HUES64 (cell line): ENCODE results near the gene NAALADL2.

Experiments
- H3K27ac ChIP-seq: 2 replicates; pipeline ENCODE4 v1.7.0; 2013; ENCODE audit warnings: low read depth, low read length, inconsistent platforms
- H3K27me3 ChIP-seq: 2 replicates; pipeline ENCODE4 v1.6.1; 2013; ENCODE audit warnings: mild to moderate bottlenecking, low read length; ENCODE audit not compliant: insufficient read depth
- H3K36me3 ChIP-seq: 2 replicates; pipeline ENCODE4 v1.6.1; 2013; ENCODE audit warnings: mild to moderate bottlenecking, low read length; ENCODE audit not compliant: insufficient read depth
- H3K4me1 ChIP-seq: 2 replicates; pipeline ENCODE4 v1.6.1; 2013; ENCODE audit warnings: mild to moderate bottlenecking, low read length, moderate library complexity; ENCODE audit not compliant: insufficient read depth
- H3K4me3 ChIP-seq: 2 replicates; pipeline ENCODE4 v1.5.1; 2013; ENCODE audit warnings: mild to moderate bottlenecking, low read length, moderate library complexity
- H3K9ac ChIP-seq: 2 replicates; pipeline ENCODE4 v1.6.1; 2013; ENCODE audit warnings: mild to moderate bottlenecking, low read depth, low read length
- H3K9me3 ChIP-seq: 2 replicates; pipeline ENCODE4 v1.6.1; 2013; ENCODE audit warnings: low read depth, low read length; ENCODE audit not compliant: insufficient read depth
- WGBS: fragments of 150-250, 120-280 bp; methylation state at CpG from one replicate; pipeline ENCODE4 v1.1.7; 2013; ENCODE audit warnings: missing lambda C conversion rate; 5-methylcytosine and 5-hydroxymethylcytosine counted together

The NAALADL2 gene

GRCh38 chr3:175664911-175665310 lies 805.8 kb downstream of the NAALADL2 start:
- Histone ChIP-seq H3K4me1 (no peaks in the 10 kb centered on the region), H3K4me3 (no peak overlapping the region), H3K27me3 (no peaks in the 10 kb centered on the region), H3K9ac (no peak overlapping the region), H3K27ac (no peak overlapping the region), H3K9me3 (no peaks in the 10 kb centered on the region), H3K36me3 (no peaks in the 10 kb centered on the region)
- WGBS: 83% methylated on average over 1 of the region's 1 CpG

DNA sequence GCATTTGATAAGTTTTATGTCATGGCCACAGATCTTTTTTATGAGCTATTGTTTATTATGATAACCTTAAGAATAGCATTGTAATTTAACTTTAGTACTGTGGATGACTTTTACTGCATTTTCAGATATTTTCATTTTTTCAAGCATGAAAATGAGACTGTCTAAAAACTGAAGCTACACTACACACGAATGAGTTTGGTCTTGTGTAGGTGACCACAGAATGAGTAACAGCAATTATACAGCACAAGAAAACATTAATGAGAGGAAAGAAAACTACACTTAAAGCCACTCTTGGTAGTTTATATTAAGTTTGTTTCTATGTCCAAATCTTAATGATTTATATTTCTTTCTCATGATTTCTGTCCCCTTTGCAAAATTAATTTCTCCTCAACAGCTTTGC lies 809.2 kb downstream of the NAALADL2 start:
- H3K9me3 ChIP-seq: no peaks in the 10 kb centered on the region
- no peak overlapping the region for H3K4me3 ChIP-seq
- H3K27ac ChIP-seq: no peak overlapping the region
- WGBS: 88% methylated on average over 1 of the region's 1 CpG
- H3K36me3 ChIP-seq: no peaks in the 10 kb centered on the region
- no peaks in the 10 kb centered on the region for H3K4me1 ChIP-seq
- no peaks in the 10 kb centered on the region for H3K27me3 ChIP-seq
- no peak overlapping the region for H3K9ac ChIP-seq

GRCh38 chr3:175670557-175670956 lies 811.4 kb downstream of the NAALADL2 start:
- Histone ChIP-seq H3K4me1 (no peaks in the 10 kb centered on the region), H3K9me3 (no peaks in the 10 kb centered on the region), H3K36me3 (no peaks in the 10 kb centered on the region), H3K27me3 (no peaks in the 10 kb centered on the region), H3K27ac (no peak overlapping the region), H3K9ac (no peak overlapping the region), H3K4me3 (no peak overlapping the region)
- no CpG with 5 or more reads among the region's 3 CpGs for WGBS

DNA sequence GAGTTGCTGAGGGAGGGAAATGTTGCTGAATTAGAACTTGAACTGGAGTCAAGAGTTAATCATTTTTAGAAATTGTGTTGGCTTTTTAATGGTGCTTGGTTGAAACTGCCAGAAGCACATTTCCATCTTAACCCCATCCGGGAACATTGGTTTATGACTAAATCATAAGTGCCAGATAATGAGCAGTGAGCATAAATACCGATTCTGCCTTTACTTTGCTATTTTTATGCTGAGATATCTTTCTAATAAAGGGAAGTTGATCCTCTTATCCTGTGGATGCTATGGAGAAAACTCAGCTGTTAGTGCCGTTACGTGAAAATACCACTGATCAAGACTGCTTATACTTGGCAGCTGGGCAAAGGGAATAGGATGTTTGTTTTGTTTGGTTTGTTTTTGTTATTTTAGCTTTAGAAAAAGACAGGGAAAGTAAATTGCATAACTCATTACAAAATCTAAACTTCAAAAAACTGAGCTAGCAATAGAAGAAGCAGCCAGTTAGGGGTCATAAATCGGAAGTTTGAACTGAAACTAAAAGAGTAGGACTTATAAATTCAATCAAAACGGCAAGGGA lies 813.1 kb downstream of the NAALADL2 start:
- no peak overlapping the region for H3K27ac ChIP-seq
- H3K27me3 ChIP-seq: no peaks in the 10 kb centered on the region
- no peaks in the 10 kb centered on the region for H3K9me3 ChIP-seq
- no peak overlapping the region for H3K4me3 ChIP-seq
- no peaks in the 10 kb centered on the region for H3K36me3 ChIP-seq
- WGBS: 93% methylated on average over 6 of the region's 6 CpGs
- no peaks in the 10 kb centered on the region for H3K4me1 ChIP-seq
- no peak overlapping the region for H3K9ac ChIP-seq

DNA sequence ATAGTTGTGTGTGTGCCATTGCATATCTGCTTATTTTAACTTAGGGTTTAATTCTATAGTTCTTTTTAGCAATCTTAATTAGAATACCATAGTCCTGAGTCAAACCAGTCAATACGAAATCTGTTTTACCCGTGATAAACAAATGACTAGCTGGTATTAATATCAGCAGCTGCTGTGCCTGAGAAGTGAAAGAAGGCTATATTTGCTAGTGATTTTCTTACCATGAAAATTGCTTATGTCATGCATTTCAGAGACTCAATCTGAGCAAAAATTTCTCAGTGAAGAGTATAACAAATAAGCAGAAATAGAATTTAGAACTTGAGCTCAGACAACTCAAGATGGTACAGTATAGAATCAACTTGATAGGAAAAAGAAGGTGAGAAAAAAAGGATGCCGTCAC lies 820.4 kb downstream of the NAALADL2 start:
- no peak overlapping the region for H3K9ac ChIP-seq
- 98% methylated on average over 3 of the region's 3 CpGs for WGBS
- peaks cover 18% of the 10 kb centered on the region for H3K9me3 ChIP-seq
- no peak overlapping the region for H3K4me3 ChIP-seq
- peaks cover 3% of the 10 kb centered on the region; the same call in 1 of the 2 replicates for H3K4me1 ChIP-seq
- H3K27ac ChIP-seq: peak overlapping the region; percentile 48; the same call in 1 of the 2 replicates
- no peaks in the 10 kb centered on the region for H3K27me3 ChIP-seq
- no peaks in the 10 kb centered on the region for H3K36me3 ChIP-seq

- Histone ChIP-seq H3K36me3 (no peaks in the 10 kb centered on the region), H3K27me3 (no peaks in the 10 kb centered on the region), H3K9ac (no peak overlapping the region), H3K27ac (no peak overlapping the region), H3K9me3 (no peaks in the 10 kb centered on the region), H3K4me1 (no peaks in the 10 kb centered on the region), H3K4me3 (no peak overlapping the region)
- 90% methylated on average over 2 of the region's 2 CpGs for WGBS
Observed at GRCh38 chr3:175692256-175692655, 833.1 kb downstream of the NAALADL2 start.

- no peak overlapping the region for H3K27ac ChIP-seq
- no CpG with 5 or more reads among the region's 1 CpG for WGBS
- H3K9me3 ChIP-seq: no peaks in the 10 kb centered on the region
- no peaks in the 10 kb centered on the region for H3K27me3 ChIP-seq
- no peaks in the 10 kb centered on the region for H3K4me1 ChIP-seq
- H3K4me3 ChIP-seq: no peak overlapping the region
- H3K36me3 ChIP-seq: no peaks in the 10 kb centered on the region
- no peak overlapping the region for H3K9ac ChIP-seq
Observed at GRCh38 chr3:175695251-175695650, 836.1 kb downstream of the NAALADL2 start.

DNA sequence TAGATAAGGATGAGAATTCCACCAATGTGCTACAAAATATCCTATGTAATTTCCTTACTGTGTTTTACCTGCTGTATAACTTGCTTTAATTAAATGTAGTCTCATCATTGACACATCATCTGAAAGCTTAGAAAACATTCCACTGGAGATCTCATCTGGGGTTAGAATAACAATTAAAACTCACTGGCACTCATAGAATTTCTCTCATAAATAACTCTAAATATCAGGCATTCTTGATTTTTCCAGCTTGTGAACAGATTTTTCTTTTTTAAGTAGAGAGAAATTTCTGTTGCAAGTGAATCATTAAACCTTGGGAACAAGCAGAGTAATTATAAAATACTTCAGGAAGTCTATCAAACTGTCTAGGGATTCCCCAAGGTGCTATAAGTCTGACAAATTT lies 843.8 kb downstream of the NAALADL2 start:
- no peaks in the 10 kb centered on the region for H3K36me3 ChIP-seq
- no peaks in the 10 kb centered on the region for H3K9me3 ChIP-seq
- H3K27me3 ChIP-seq: no peaks in the 10 kb centered on the region
- no peak overlapping the region for H3K4me3 ChIP-seq
- H3K9ac ChIP-seq: no peak overlapping the region
- no peaks in the 10 kb centered on the region for H3K4me1 ChIP-seq
- no peak overlapping the region for H3K27ac ChIP-seq

- WGBS: 94% methylated on average over 5 of the region's 6 CpGs
- Histone ChIP-seq H3K4me3 (no peak overlapping the region), H3K9me3 (no peaks in the 10 kb centered on the region), H3K27ac (no peak overlapping the region), H3K9ac (no peak overlapping the region), H3K27me3 (no peaks in the 10 kb centered on the region), H3K4me1 (no peaks in the 10 kb centered on the region), H3K36me3 (no peaks in the 10 kb centered on the region)
Observed at GRCh38 chr3:175704366-175705055, 845.4 kb downstream of the NAALADL2 start.

GRCh38 chr3:175713268-175713667 lies 854.1 kb downstream of the NAALADL2 start:
- H3K36me3 ChIP-seq: no peaks in the 10 kb centered on the region

DNA sequence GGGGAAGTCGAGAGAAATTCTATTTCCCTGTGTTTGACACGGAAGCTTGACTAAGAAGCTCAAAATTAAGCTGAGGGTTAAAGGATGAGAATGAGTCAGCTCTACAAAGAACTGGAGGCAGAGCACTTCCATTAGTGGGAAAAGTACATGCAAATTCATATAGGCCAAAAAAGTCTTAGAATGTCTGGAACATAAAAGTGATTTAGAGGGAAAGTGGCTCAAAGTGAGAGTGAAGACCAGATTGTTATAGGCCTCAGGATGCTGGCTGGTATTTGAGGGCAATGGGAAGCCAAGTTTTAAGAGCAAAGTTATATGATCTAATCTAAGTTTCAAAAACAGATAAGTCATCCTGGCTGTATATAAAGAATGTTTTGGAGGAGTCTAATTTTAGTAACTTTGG lies 857.3 kb downstream of the NAALADL2 start:
- no peaks in the 10 kb centered on the region for H3K36me3 ChIP-seq
- H3K27me3 ChIP-seq: no peaks in the 10 kb centered on the region
- no peak overlapping the region for H3K4me3 ChIP-seq
- 96% methylated on average over 2 of the region's 2 CpGs for WGBS
- H3K27ac ChIP-seq: no peak overlapping the region
- no peak overlapping the region for H3K9ac ChIP-seq
- no peaks in the 10 kb centered on the region for H3K4me1 ChIP-seq
- no peaks in the 10 kb centered on the region for H3K9me3 ChIP-seq

More at GRCh38 chr3:175713268-175713667, 854.1 kb downstream of the NAALADL2 start:
- Histone ChIP-seq H3K4me3 (no peak overlapping the region), H3K27ac (no peak overlapping the region), H3K9me3 (no peaks in the 10 kb centered on the region), H3K4me1 (no peaks in the 10 kb centered on the region), H3K27me3 (no peaks in the 10 kb centered on the region), H3K9ac (no peak overlapping the region)

DNA sequence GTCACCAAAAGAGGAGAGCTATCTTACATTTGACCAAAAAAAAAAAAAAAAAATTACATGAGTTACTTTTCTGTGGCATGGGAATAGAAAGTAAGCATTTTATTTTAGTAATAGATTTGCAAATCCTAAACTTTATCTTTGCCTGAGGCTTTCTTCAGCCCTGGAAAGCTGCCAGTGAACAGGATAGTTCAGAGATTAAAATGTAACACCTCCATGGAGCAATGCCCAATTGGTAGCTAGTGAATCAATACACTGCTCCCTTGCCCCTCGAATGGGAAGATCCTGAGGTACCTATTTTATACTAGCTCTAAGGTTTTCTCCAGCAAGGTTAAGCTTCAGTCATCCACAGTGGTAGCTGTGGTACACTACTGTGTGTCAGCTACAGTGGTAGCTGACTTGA lies 867.1 kb downstream of the NAALADL2 start:
- no peaks in the 10 kb centered on the region for H3K36me3 ChIP-seq
- 84% methylated on average over 1 of the region's 1 CpG for WGBS
- no peaks in the 10 kb centered on the region for H3K9me3 ChIP-seq
- H3K4me1 ChIP-seq: no peaks in the 10 kb centered on the region
- no peaks in the 10 kb centered on the region for H3K27me3 ChIP-seq
- H3K27ac ChIP-seq: no peak overlapping the region
- H3K9ac ChIP-seq: no peak overlapping the region
- H3K4me3 ChIP-seq: no peak overlapping the region
